HG02678 (cell line): ENCODE data around the gene PACS1.

Source experiments
- ATAC-seq: cut with Tn5 transposase; IDR thresholded peaks from one replicate; pipeline ENCODE4 v1.9.1; 2021; ENCODE audit warnings: mild to moderate bottlenecking, moderate library complexity; ENCODE audit not compliant: unreplicated experiment

PACS1 gene

GRCh38 chr11:66282468-66283455 lies 212.7 kb downstream of the PACS1 start:
- peak; percentile 79 for ATAC-seq

DNA sequence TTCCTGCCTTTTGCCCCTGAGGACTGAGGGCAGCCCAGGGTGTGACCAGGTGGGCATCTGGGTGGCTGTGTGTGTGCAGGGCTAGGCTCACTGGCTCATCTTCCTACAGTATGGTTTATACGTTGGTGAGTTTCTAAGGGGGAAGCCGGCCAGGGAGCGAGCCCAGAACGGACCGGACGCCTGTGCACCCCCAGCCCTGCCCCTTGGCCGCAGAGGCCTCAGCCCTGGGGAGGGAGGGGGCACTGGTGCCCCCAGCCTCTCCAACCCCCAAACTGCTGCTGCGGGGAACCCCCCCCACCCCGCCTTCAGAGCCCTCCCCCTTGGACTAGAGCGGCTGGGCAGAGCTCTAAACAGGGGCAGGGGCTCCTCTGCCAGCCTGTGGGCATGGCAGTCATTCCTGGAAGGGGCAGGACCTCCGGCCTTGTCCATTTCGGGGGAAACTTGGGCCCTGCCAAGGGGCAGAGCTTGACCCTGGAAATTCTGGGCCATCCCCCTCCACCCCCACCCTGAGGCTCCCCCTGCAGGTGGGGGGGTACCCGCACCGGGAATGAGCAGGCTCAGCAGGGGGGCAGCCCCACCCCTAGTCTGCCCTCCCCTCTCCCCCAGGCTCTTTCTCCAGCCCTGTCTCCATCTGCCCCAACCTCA lies 213.5 kb downstream of the PACS1 start:
- no peak for ATAC-seq

DNA sequence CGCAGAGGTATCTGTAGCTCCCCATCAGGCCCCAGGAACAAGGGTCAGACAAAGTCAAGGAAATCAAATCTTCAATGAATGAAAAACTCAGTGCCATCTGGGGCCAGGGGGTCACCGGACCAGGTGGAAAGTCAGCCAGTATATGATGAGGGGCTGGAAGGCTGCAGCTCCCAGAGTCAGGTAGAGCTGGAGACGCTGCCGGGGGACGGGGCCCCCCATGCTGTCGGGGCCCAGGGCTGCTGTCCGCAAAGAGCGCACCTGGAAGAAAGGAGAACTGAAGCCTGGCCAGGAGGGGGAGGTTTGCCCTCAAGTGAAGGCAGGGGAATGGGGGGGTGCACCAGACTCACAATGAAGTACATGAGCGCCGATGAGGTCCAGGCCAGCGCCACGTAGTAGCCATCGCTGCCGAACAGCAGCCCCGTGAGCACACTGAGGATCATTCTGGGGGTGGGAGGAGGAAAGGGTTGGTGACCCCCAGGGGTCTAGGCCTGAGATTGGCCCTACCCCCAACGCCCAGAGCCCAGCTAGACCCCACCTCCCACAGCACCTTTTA lies 214.5 kb downstream of the PACS1 start:
- ATAC-seq: no peak

DNA sequence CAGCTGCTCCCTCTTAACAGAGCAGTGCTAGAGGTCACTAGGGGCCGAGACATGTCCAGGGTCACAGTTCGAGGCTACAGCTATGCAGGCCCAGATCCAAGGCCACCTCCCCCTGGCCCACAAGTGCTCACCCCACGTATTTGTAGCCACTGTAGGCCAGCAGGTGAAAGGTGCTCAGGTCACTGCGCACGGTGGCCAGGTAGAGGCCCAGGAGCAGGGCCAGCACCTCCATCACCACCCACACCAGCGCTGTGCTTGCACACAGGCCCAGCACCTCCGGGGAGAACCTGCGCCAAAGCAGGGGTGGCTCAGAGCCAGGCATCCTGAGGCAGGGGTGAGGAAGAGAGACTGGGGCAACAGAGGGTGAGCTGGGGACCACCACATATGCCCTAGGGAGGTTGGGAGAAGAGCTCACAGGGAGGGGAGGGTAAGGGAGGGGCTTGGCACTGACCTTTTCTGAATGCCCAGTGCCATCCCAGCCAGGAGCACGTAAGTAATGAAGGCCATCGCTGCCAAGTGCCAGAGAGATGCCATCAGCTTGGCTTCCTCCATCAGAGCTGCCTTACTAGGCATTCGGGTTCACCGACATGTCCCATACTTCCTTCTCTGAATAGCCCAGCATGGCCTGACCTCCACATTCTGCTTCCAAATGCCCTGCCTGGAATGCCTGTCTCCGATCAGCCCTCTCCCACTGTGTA lies 215.3 kb downstream of the PACS1 start:
- ATAC-seq: no peak

DNA sequence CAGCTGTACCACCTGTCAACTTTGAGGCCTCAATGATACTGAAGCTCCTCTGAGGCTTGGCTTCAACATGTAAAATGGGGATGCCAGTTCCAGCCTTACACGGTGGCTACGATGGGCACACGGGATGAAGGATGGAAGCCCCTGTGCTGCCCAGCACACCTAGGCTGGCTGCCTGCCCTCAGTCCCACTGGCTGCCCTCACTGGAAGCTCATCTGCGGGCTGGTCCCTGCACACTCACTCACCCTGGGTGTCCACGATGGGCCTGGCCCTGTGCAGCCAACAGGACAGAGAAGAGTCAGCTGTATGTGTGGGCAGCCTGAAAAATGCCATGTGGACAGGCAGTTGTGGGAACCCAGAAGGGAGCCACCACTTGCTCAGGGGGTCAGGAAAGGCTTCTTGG lies 216.6 kb downstream of the PACS1 start:
- ATAC-seq: no peak

DNA sequence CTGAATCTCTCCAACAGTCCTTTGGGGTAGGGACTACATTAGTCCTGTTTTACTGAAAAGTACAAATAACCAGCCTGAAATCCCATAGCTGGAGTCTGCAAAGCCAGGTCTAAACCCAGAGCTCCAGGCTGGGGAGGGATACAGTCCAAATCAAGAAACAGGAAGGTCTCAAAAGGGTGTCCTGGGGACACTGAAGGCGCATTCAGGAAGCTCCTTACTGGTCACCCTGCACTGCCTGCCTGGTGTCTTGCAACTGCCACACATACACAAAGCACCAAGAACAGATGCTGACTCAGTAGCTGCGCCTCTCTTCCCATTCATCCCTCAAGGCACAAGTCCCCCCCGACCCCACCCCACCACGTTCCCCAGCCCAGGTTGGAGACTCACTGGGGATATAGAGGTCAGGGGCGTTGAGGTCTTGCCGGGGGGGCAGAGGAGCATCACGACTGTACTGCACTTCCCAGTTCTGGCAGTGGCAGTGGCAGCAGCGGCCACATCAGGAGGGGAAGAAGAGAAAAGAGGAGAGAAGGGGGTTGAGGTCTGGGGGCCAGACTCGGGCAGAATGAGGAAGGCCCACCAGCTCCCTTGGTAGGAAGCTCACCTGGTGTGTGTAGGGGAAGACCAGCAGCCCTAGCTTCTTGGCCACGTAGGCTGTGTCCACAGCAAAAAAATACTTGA lies 217.3 kb downstream of the PACS1 start:
- no peak for ATAC-seq

DNA sequence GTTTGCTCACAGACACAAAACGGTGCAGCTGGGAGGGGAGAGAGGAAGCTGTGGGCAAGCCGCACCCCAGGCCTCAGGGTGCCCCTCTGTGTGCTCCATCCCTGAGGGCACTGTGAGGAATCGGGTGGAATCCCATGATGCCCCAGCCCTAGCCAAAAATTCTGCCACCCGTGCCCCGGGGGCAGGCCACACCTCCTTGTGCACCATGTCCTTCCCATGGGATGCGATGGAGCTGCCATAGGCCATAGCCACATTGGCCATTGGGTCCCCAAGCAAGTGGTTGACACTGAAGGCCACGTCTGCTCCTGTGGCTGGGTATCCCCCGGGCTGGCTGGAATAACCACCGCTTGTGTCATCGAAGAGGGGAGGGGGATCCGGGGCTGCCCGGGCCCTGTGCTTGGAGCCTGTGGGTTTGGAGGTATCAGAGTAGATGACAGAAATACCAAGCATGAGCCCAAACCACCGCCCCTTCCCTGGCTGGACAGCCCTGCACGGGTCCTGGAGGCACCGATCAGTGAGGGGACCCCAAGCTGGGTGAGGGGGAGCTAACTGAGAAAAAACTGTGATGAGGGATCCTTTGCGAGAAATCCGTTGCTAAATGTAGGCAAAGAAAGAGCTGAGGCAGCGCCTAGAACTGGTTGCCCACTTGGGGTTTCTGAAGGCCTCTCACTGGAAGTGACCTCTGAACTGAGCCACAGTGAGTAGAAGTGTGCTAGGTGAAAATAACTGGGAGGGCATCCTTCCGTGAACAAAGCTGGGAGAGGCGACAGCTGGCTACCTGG lies 218.0 kb downstream of the PACS1 start:
- ATAC-seq: no peak

- peak; percentile 93 for ATAC-seq
These were observed 218.8 kb downstream of the PACS1 start, which contains the start of gene YIF1A for GRCh38 chr11:66288671-66289547. YIF1A (minus strand) TSS chr11:66289143; CDS start chr11:66288985, 158 bp downstream.

DNA sequence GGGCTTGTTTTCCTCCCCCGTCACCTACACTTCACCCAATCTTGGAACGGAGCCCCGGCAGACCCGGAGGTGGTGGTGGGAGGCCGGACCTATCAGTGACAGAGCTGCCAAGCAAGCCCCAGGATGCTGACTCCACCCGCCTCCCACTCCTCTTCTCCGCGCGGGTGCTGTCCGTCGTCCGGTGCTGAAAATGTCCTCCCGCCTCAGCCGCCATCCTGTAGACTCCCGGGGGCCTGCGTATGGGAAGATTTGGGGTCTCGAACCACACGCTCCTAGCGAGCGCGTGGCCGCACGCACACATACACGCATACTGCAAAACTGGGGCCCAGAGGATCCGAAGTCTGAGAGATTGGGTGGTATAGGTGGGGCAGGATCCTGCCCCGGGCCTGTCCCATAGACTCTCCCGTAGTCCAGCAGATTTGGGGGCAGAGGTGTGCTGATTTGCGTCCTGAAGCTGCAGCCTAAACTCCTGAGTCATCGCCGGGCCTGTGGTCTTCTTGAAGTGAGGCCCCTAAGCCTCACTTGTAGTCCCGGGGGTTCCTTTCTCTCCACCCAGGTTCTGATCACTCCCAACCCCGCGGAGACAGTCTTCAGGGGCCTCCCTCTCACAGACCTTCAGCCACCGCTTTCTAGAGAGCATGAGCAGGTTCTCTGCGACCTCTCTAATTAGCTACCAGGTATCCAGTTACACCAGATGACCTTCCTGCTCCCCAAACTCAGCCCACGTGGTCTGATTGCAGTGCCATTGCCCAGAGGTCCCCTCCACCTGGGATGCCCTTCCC lies 219.7 kb downstream of the PACS1 start:
- peak; percentile 34 for ATAC-seq

- ATAC-seq: no peak
These were observed 220.2 kb downstream of the PACS1 start for GRCh38 chr11:66290330-66290621.

- ATAC-seq: no peak
These were observed 221.2 kb downstream of the PACS1 start for GRCh38 chr11:66291303-66291705.

GRCh38 chr11:66291706-66292542 lies 221.9 kb downstream of the PACS1 start, which contains the start of gene TMEM151A:
TMEM151A (plus strand) TSS chr11:66291894; CDS start chr11:66292014, 120 bp downstream.
- ATAC-seq: no peak

DNA sequence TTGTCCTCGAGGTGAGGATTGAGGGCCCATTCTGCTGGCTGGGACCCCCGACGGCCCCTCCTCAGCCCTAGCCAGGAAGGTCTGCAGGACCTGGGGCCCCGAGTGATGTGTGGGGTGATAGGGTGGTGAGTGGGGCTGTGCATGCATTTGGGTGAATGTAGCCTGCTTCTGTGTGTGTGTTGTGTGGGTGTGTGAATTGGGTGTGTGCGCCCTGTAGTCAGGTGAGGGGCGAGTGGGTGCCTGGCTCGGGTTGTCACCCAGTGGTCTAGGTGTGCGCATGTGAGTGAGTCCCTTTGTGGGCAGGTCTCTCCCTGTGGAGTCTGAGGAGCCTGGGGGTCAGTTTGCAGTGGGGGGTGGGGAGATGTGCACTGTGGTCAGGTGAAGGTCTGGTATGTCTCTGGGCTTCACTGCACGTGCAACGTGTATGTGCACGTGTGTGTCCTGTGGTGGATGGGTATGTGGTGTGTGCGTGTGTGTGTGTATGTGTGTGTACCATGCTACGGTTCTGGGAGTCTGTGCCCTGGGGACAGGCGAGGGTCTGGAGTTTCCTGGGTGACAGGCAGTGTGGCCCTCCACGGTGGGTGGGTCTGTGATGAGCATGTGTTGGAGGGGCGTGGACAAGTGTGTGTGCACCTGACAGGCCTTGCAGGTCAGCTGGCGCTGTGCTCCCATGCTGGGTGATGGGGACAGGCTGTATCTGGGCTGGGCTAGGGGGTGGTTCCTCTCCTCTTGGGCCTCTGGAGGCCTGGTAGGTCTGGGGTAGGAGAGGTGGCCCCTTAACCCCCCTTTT lies 222.7 kb downstream of the PACS1 start:
- ATAC-seq: no peak

- ATAC-seq: no peak
These were observed 223.3 kb downstream of the PACS1 start for GRCh38 chr11:66293352-66293751.

GRCh38 chr11:66293777-66294625 lies 223.9 kb downstream of the PACS1 start:
- ATAC-seq: no peak
